CD4-positive, alpha-beta T cell treated with Interleukin-10 for 1 hour (primary cell): Measurements from ENCODE around the gene CPA4.
"Not testable (repeated sequence)": the region's sequence is repeated elsewhere in the genome, so short reads cannot be mapped to it uniquely, and the experiment has no call there.

ENCODE experiments used
- DNase-seq: peaks from one replicate; pipeline ENCODE4 v3.0.0-alpha.2; 2020

CPA4 gene

GRCh38 chr7:130303551-130303950, 10.6 kb downstream of the CPA4 start:
- DNase-seq = no peak

- no peak for DNase-seq
Observed at GRCh38 chr7:130303982-130304381, 11.0 kb downstream of the CPA4 start.

- DNase-seq = no peak
Observed at GRCh38 chr7:130304878-130305277, 11.9 kb downstream of the CPA4 start.

- DNase-seq = no peak
Observed at GRCh38 chr7:130305433-130306042, 12.6 kb downstream of the CPA4 start.

GRCh38 chr7:130309986-130310385, 17.0 kb downstream of the CPA4 start:
- no peak for DNase-seq

GRCh38 chr7:130314305-130314704, 21.3 kb downstream of the CPA4 start:
- DNase-seq = no peak

- DNase-seq = no peak
Observed at GRCh38 chr7:130319541-130319940, 26.6 kb downstream of the CPA4 start.

GRCh38 chr7:130321542-130322229, 28.7 kb downstream of the CPA4 start:
- not testable (repeated sequence) for DNase-seq

GRCh38 chr7:130322615-130323014, 29.7 kb downstream of the CPA4 start:
- DNase-seq = no peak

- DNase-seq = no peak
Observed at GRCh38 chr7:130324306-130324943, 31.5 kb downstream of the CPA4 start.

- DNase-seq = no peak
Observed at GRCh38 chr7:130329681-130330080, 36.7 kb downstream of the CPA4 start.

GRCh38 chr7:130332259-130333053, 39.5 kb downstream of the CPA4 start:
- no peak for DNase-seq

- no peak for DNase-seq
Observed at GRCh38 chr7:130333832-130334231, 40.9 kb downstream of the CPA4 start.

- no peak for DNase-seq
Observed at GRCh38 chr7:130334274-130334673, 41.3 kb downstream of the CPA4 start.

- no peak for DNase-seq
Observed at GRCh38 chr7:130337410-130337971, 44.5 kb downstream of the CPA4 start.

- no peak for DNase-seq
Observed at GRCh38 chr7:130338233-130338632, 45.3 kb downstream of the CPA4 start.

- DNase-seq = no peak
Observed at GRCh38 chr7:130341882-130342281, 48.9 kb downstream of the CPA4 start.

GRCh38 chr7:130342701-130343380, 49.9 kb downstream of the CPA4 start:
- no peak for DNase-seq

- no peak for DNase-seq
Observed at GRCh38 chr7:130344271-130344866, 51.4 kb downstream of the CPA4 start, which contains the start of gene CPA5. TSS of gene CPA5 (plus strand) at chr7:130344816. CDS start at chr7:130346486, 1,670 bp downstream.

- DNase-seq = no peak
Observed at GRCh38 chr7:130345136-130345535, 52.2 kb downstream of the CPA4 start.

- no peak for DNase-seq
Observed at GRCh38 chr7:130345725-130346124, 52.8 kb downstream of the CPA4 start.
